Cardiac septum (tissue), 1 donor: Measurements from ENCODE around the gene AREL1. TPM values are rescaled to one million over a fixed set of nuclear protein-coding genes. Genes with fewer than 3 reads are reported as not detected.

ENCODE experiments used
- DNase-seq: peaks from one replicate; pipeline ENCODE4 v3.0.0-alpha.2; 2020; ENCODE audit warnings: low spot score
- intact Hi-C: fragments of 100-400 bp; cut with DNase I; formaldehyde crosslinking; loops from one replicate; pipeline ENCODE4 v1.14.0; 2022
- total RNA-seq: library from RNA; stranded (reverse); fragmentation: NEBNext Ultra II Directional; extraction: Animal tissue kit (Norgen Biotek cat#: 25700); gene quantifications from one replicate; pipeline ENCODE4 v1.2.1, GENCODE V29; 2021
- donor health status: DM: no; HTN: no; CAD: no.

The AREL1 gene
- total RNA-seq, 1 donor from 2014 or later: 21.2 TPM

GRCh38 chr14:74618078-74618952 lies 94.6 kb downstream of the AREL1 start:
- intact Hi-C loops: loop anchor here (10.0 kb wide), 1 partner anchor 254 kb away; no protein-coding TSS in a partner anchor
- DNase-seq: no peak

GRCh38 chr14:74616996-74617700 lies 95.7 kb downstream of the AREL1 start:
- intact Hi-C loops: loop anchor here (10.0 kb wide), 1 partner anchor 252 kb away; no protein-coding TSS in a partner anchor
- DNase-seq: no peak

GRCh38 chr14:74616507-74616906 lies 96.4 kb downstream of the AREL1 start:
- DNase-seq: peak; percentile 89
- intact Hi-C loops: loop anchor here (10.0 kb wide), 1 partner anchor 252 kb away; no protein-coding TSS in a partner anchor

- no peak for DNase-seq
- intact Hi-C loops: loop anchor here (10.0 kb wide), 1 partner anchor 251 kb away; no protein-coding TSS in a partner anchor
Measured at GRCh38 chr14:74615735-74616134, 97.1 kb downstream of the AREL1 start.

GRCh38 chr14:74614508-74615495 lies 98.1 kb downstream of the AREL1 start:
- intact Hi-C loops: loop anchor here (5.0 to 10.0 kb wide), 4 partner anchors 97 to 250 kb away; partner anchors contain the start of genes AREL1 and FCF1
- DNase-seq: no peak

- intact Hi-C loops: loop anchor here (5.0 to 10.0 kb wide), 4 partner anchors 99 to 249 kb away; partner anchors contain the start of genes AREL1 and FCF1
- DNase-seq: no peak
Measured at GRCh38 chr14:74613211-74613914, 99.5 kb downstream of the AREL1 start.

GRCh38 chr14:74612350-74613021 lies 100.4 kb downstream of the AREL1 start:
- intact Hi-C loops: loop anchor here (5.0 to 10.0 kb wide), 4 partner anchors 100 to 248 kb away; partner anchors contain the start of genes AREL1 and FCF1

GRCh38 chr14:74611650-74612349 lies 101.1 kb downstream of the AREL1 start, which contains the start of gene LTBP2:
Gene LTBP2, minus strand, starts transcription at chr14:74612237. Its CDS starts 293 bp downstream, at chr14:74611944.
- intact Hi-C loops: loop anchor here (5.0 to 10.0 kb wide), 4 partner anchors 101 to 247 kb away; partner anchors contain the start of genes AREL1 and FCF1
- DNase-seq: no peak

More at GRCh38 chr14:74612350-74613021, 100.4 kb downstream of the AREL1 start:
- peak; percentile 91 for DNase-seq

Other genes with a start within 250 kb of the AREL1 start
- 116 TPM for gene NPC2, start 219.8 kb downstream of the AREL1 start, total RNA-seq
- gene ISCA2, start 219.3 kb downstream of the AREL1 start, total RNA-seq: 40.5 TPM
- 93.7 TPM for gene LTBP2, start 100.8 kb downstream of the AREL1 start, total RNA-seq
- gene FCF1, start 64 bp upstream of the AREL1 start, total RNA-seq: 36.6 TPM
- gene YLPM1, start 50.2 kb upstream of the AREL1 start, total RNA-seq: 40.8 TPM
- gene PROX2, start 163.1 kb upstream of the AREL1 start, total RNA-seq: not detected
- gene DLST, start 168.8 kb upstream of the AREL1 start, total RNA-seq: 202 TPM
- 19.8 TPM for gene RPS6KL1, start 210.2 kb upstream of the AREL1 start, total RNA-seq
- 9.4 TPM for gene PGF, start 242.5 kb upstream of the AREL1 start, total RNA-seq